Mesenteric fat pad (tissue), 1 donor: ENCODE data around the gene MBLAC1. TPM values are rescaled to one million over a fixed set of nuclear protein-coding genes. Genes with fewer than 3 reads are reported as not detected.
"Not testable (repeated sequence)": the region's sequence is repeated elsewhere in the genome, so short reads cannot be mapped to it uniquely, and the experiment has no call there.

Source experiments
- DNase-seq: peaks from one replicate; pipeline ENCODE4 v3.0.0-alpha.2; 2020; ENCODE audit warnings: low spot score
- total RNA-seq: library from RNA; stranded (reverse); fragmentation: NEBNext Ultra II Directional; extraction: Animal tissue kit (Norgen Biotek cat#: 25700); gene quantifications from one replicate; pipeline ENCODE4 v1.2.1, GENCODE V29; 2021
- donor health status: DM: yes; HTN: yes; CAD: no.

MBLAC1 gene
- total RNA-seq, 1 donor from 2014 or later = 1.7 TPM

GRCh38 chr7:100120733-100121036, 6.1 kb upstream of the MBLAC1 start:
- no peak for DNase-seq

GRCh38 chr7:100122067-100122466, 4.7 kb upstream of the MBLAC1 start:
- DNase-seq = no peak

- no peak for DNase-seq
These were observed 4.2 kb upstream of the MBLAC1 start for GRCh38 chr7:100122568-100122967.

DNA sequence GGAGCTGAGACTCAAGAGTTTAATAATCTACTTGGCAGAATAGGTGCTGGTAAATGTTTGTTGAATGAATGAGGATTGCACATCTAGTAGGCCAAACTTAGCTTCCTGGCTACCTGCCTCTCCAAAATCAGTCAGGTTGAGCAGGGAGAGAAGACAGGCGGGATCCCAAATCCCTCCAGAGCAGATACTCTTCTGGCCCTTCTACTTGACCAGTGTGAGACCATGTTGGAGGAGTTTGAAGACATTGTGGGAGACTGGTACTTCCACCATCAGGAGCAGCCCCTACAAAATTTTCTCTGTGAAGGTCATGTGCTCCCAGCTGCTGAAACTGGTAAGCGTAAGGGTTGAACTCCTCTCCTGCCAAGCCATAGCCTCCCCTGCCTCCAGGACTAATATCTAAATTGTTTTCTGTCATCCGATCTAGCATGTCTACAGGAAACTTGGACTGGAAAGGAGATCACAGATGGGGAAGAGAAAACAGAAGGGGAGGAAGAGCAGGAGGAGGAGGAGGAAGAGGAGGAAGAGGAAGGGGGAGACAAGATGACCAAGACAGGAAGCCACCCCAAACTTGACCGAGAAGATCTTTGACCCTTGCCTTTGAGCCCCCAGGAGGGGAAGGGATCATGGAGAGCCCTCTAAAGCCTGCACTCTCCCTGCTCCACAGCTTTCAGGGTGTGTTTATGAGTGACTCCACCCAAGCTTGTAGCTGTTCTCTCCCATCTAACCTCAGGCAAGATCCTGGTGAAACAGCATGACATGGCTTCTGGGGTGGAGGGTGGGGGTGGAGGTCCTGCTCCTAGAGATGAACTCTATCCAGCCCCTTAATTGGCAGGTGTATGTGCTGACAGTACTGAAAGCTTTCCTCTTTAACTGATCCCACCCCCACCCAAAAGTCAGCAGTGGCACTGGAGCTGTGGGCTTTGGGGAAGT, 2.2 kb upstream of the MBLAC1 start:
- no peak for DNase-seq

DNA sequence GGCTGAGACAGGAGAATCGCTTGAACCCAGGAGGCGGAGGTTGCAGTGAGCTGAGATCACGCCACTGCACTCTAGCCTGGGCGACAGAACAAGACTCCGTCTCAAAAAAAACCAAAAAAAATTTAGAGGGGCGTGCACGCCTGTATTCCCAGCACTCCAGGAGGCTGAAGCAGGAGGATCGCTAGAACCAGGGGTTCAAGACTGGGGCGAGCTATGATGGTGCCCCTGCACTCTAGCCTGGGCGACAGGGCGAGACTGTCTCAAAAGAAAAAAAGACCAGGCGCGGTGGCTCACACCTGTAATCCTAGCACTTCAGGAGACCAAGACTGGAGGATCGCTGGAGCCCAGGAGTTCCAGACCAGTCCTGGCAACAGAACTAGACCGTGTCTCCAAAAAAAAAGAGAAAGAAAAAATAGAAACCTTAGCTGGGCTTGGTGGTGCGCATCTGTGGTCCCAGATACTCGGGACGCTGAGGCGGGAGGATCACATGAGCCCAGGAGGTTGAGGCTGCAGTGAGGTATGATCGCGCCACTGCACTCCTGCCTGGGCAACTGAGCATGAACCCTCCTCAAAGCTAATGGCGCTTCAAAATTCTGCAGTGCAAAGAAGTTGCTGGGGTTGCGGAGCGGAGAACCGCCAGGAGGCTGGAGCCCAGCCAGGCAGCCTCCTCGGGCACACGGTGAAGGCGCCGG, 382 bp upstream of the MBLAC1 start:
- DNase-seq = no peak

DNA sequence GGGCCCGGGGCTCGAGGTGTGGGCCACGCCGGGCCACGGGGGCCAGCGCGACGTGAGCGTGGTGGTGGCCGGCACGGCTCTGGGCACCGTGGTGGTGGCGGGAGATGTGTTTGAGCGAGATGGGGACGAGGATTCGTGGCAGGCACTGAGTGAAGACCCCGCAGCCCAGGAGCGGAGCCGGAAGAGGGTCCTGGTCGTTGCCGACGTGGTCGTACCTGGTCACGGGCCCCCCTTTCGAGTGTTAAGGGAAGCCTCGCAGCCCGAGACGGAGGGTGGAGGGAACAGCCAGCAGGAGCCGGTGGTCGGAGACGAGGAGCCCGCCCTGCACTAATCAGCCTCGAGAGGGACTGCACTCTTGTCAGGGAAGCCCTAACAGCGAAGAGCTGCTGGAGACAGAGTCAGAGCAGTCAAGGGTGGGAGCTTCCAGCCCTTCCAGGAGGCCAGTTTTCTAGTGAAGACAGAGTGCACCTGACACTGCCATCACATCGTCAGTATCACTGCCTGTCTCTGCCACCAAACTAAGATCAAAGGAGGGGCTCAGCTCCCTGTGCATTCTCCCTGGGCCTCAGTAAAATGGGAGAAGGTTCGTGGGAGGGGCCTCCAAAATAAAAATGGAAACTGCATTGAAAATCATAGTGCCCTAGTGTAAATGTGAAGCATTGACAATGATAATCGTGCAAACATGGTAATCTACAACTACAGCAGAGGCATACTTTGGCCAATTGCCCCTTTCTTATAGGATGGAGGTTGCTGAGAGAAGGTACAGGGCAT, 1.3 kb downstream of the MBLAC1 start:
- no peak for DNase-seq

- no peak for DNase-seq
These were observed 1.8 kb downstream of the MBLAC1 start for GRCh38 chr7:100128637-100128963.

- not testable (repeated sequence) for DNase-seq
These were observed 3.4 kb downstream of the MBLAC1 start for GRCh38 chr7:100130220-100130607.

DNA sequence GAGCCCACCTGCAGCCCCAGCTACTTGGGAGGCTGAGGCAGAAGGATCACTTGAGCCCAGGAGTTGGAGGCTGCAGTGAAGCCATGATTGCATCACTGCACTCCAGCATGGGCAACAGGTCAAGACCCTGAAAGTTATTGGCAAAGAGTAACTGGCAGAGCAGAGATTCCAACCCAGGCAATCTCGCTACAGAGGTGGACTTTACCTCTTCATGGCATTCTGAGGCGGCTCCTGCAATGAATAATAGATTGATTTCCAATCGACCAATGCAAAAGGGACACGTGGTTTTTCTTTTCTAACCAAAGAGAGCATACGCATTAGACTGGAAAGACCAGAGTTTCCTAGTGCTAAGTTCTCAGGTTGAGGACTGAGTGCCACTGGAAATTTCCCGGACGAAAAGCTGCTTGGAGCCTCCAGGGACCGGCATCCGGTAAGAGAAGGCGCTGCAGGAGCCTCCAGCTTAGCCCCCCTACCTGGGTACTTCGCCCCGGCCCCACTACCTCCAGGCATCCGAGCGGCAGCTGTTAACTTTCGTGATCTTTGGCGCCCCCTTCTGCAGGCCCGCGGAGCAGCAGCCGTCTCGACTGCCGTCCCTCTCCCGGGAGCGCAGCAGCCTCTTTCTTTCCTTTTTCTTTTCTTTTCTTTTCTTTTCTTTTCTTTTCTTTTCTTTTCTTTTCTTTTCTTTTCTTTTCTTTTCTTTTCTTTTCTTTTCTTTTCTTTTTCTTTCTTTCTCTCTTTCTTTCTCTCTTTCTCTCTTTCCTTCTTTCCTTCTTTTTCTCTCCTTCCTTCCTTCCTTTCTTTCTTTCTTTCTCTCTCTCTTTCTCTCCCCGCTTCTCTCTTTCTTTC, 4.1 kb downstream of the MBLAC1 start:
- DNase-seq = peak; percentile 93

DNA sequence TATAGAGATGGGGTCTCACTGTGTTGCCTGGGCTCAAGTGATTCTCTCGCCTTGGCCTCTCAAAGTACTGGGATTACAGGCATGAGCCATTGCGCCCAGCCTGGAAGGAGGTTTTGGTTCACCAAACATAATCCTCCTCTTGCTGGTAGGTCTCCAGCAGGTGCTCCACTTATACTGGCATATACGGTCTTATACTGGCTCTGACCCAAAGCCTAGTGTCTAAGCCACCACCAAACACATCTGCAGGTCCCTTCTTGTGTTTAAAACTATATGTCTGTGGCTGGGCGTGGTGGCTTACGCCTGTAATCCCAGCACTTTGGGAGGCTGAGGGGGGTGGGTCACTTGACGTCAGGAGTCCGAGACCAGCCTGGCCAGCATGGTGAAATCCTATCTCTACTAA, 5.4 kb downstream of the MBLAC1 start:
- DNase-seq = no peak

DNA sequence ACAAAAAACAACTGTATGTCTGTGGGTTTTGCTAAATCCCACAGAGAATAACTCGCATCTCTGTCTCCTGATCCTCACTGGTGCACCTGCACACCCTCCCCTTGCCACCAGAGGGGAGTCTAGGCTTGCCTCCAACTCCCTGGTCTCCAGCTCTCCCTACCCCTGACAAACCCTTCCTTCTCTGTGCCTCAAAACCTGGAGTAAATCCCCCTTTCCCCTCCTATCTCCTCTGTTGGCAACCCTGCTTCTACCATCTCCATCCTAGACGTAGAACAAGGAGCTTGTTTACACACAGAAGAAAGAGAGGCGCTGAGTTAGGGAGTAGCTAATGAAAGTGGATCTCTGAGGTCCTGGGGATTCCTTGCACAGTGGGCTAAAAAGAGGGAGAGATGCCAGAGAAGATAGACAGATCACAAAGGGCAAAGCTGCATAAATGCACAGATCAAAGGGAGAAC, 6.0 kb downstream of the MBLAC1 start:
- no peak for DNase-seq

DNA sequence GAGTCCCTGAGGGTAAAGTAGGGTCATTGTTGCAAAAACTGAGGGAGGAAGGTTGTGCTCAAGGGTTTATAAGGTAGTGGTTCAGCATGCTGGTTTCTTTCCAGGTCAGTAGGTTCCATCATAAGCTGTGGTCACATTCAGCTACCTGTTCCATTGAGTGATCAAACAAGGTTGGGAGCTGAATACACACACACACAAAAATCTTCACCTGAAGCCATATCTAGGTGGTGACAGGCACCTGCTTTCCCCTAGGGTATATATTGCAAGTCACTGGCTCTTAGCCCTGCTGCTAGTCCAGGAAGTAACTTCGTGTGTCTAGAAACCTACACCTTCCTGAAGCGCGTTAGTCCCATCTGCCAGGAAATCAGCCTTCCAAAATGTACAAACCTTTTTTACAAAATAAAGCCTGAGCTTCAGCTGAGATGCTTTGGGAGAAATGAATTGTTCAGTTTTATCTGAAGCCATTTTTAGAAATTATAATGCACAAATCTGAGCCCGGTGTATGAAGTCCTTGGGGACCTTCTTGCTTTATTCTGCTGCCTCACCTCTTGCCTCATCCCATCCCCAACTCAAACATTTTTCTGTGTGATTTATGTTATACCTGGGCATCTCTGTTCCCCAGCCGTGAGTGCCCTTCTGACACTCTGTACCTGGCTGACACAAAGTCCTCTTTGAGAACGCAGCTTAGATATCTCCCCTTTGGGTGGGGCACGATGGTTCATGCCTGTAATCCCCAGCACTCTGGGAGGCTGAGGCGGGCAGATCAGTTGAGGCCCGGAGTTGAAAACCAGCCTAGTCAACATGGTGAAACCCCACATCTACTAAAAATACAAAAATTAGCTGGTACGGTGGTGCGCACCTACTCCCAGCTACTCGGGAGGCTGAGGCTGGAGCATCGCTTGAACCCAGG, 11.3 kb downstream of the MBLAC1 start:
- DNase-seq = no peak

- DNase-seq = no peak
These were observed 14.8 kb downstream of the MBLAC1 start for GRCh38 chr7:100141555-100141949.

GRCh38 chr7:100142461-100142860, 15.7 kb downstream of the MBLAC1 start:
- no peak for DNase-seq

DNA sequence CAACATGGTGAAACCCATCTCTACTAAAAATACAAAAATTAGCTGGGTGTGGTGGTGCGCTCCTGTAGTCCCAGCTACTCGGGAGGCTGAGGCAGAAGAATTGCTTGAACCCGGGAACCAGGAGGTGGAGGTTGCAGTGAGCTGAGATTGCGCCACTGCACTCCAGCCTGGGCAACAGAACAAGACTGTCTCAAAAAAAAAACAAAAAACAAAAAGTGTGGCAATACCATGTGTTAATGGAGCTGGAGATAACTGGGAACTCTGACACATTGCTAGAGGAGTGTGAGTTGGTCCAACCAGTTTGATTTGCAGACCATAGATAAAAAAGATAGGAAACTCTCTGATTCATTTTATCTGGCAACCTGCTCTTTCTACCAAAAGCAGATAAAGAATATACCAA, 19.6 kb downstream of the MBLAC1 start:
- not testable (repeated sequence) for DNase-seq

DNA sequence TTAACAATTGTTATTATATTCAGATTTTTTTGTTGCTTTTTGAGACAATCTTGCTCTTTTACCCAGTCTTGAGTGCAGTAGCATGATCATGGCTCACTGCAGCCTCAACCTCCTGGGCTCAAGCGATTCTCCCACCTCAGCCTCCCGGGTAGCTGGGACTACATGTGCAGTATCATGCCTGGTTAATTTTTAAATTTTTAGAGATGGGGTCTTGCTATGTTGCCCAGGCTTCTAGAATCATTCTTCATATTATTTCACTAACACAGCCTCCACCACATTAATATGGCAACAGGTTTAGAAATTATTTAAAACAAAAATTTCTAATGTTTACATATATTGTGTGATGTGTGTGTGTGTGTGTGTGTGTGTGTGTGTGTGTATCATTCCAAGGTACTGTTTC, 20.5 kb downstream of the MBLAC1 start:
- no peak for DNase-seq

GRCh38 chr7:100148225-100148558, 21.4 kb downstream of the MBLAC1 start:
- DNase-seq = no peak

DNA sequence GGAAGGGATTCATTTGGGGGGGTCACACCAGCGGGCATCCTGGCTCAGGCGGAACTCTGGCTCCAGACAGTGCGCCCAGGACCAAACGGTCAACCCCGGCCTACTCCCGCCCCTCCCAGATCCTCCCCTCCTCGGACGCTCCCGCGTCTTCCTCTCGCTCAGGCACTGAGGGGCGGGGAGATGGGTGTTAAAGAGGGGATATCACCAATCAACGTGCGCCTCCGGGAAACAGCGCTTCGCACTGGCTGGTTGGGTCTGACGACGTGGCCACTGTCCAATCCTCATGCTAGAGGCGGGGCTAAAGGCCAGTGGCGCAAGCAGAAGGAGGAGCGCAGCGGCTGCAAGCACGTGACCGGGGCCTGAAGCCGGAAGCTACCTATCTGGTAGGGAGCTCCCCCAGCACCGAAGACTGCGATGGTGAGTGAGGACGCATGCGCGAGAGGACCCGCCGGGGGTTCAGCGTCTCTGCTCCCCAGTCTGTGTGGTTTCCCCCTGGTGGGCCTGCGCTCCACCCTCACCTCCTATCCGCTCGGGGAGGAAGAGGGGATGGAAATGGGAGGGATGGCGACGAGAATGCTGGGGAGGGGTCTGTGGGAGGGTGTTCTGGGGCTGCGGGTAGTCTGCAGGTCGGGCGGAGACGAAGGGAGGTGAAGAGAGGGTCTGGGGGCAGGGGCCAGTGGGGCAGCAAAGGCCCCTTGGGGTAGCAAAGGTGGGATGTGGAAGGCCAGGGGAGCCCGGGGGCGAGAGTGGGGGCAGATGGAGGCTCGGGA, 22.0 kb downstream of the MBLAC1 start, which contains the start of gene LAMTOR4:
Gene LAMTOR4 (plus strand): TSS at position 360 of the 770 bp plus-strand sequence. CDS start 55 bp downstream, at position 415.
- DNase-seq = peak; percentile 99

- no peak for DNase-seq
These were observed 25.6 kb downstream of the MBLAC1 start for GRCh38 chr7:100152404-100152803.
